ENCODE data around the gene SDHAF4. TPM values are rescaled to one million over a fixed set of nuclear protein-coding genes. Genes with fewer than 3 reads are reported as not detected.
"Not testable (repeated sequence)": the region's sequence is repeated elsewhere in the genome, so short reads cannot be mapped to it uniquely, and the experiment has no call there.

SDHAF4 gene
- total and polyA plus RNA-seq, 10 of the 15 experiments (the other 5 are each of a cell fraction or from before 2014, with no cell fraction given): 8.4 to 20.4 (median 15.6) TPM

- SMC1A ChIA-PET (ENCODE audit: uncharacterized antibody, unreplicated experiment); H3K4me1 ChIP-seq (ENCODE audit: control insufficient read depth, insufficient read depth, low read length); H3K27ac ChIP-seq (ENCODE audit: control insufficient read depth, insufficient read depth); H2AFZ ChIP-seq (ENCODE audit: control insufficient read depth, low read depth, low read length); FAIRE-seq; H3K9me3 ChIP-seq (replicated peaks; ENCODE audit: control insufficient read depth, insufficient read depth, low read length); CTCF ChIA-PET; H3K79me2 ChIP-seq (ENCODE audit: control insufficient read depth, insufficient read depth, low read length); ATAC-seq; H4K20me1 ChIP-seq (ENCODE audit: control insufficient read depth, insufficient read depth); intact Hi-C loops (cut with micrococcal nuclease; ENCODE audit: unreplicated experiment); BruUV-seq (replicated peaks); H3K4me3 ChIP-seq; POLR2A ChIA-PET; H3K9ac ChIP-seq (ENCODE audit: control insufficient read depth, insufficient read depth, low read length); H3K27me3 ChIP-seq (replicated peaks in 1 of 2; ENCODE audit: control insufficient read depth in 2 of 2, insufficient read depth in 2 of 2, low read length in 1 of 2); DNase-seq (ENCODE audit: low read depth, low spot score); H3K36me3 ChIP-seq (ENCODE audit: control insufficient read depth in 2 of 2, insufficient read depth in 2 of 2, low read length in 1 of 2); H3K4me2 ChIP-seq (ENCODE audit: control insufficient read depth, insufficient read depth); RAD21 ChIA-PET (ENCODE audit: unreplicated experiment); in situ Hi-C loops (cut with MboI): not testable (repeated sequence)
- 24% methylated on average over 2 of the region's 2 CpGs for WGBS (ENCODE audit: insufficient coverage, insufficient replicate concordance, low lambda C conversion rate, missing lambda C conversion rate)
Observed at GRCh38 chr6:70607371-70607770, 40.6 kb downstream of the SDHAF4 start.

GRCh38 chr6:70609181-70609580 is 42.5 kb downstream of the SDHAF4 start:
- H3K9ac ChIP-seq (ENCODE audit: control insufficient read depth, insufficient read depth, low read length); in situ Hi-C loops (cut with MboI); intact Hi-C loops (cut with micrococcal nuclease; ENCODE audit: unreplicated experiment); POLR2A ChIA-PET; ATAC-seq; H3K27me3 ChIP-seq (replicated peaks in 1 of 2; ENCODE audit: control insufficient read depth in 2 of 2, insufficient read depth in 2 of 2, low read length in 1 of 2); H3K79me2 ChIP-seq (ENCODE audit: control insufficient read depth, insufficient read depth, low read length); H3K9me3 ChIP-seq (replicated peaks; ENCODE audit: control insufficient read depth, insufficient read depth, low read length); H3K4me3 ChIP-seq; CTCF ChIA-PET; SMC1A ChIA-PET (ENCODE audit: uncharacterized antibody, unreplicated experiment); H3K4me1 ChIP-seq (ENCODE audit: control insufficient read depth, insufficient read depth, low read length); BruUV-seq (replicated peaks); FAIRE-seq; DNase-seq (ENCODE audit: low read depth, low spot score); H3K4me2 ChIP-seq (ENCODE audit: control insufficient read depth, insufficient read depth); H3K36me3 ChIP-seq (ENCODE audit: control insufficient read depth in 2 of 2, insufficient read depth in 2 of 2, low read length in 1 of 2); H2AFZ ChIP-seq (ENCODE audit: control insufficient read depth, low read depth, low read length); RAD21 ChIA-PET (ENCODE audit: unreplicated experiment); H4K20me1 ChIP-seq (ENCODE audit: control insufficient read depth, insufficient read depth); H3K27ac ChIP-seq (ENCODE audit: control insufficient read depth, insufficient read depth): not testable (repeated sequence)
- WGBS (ENCODE audit: insufficient coverage, insufficient replicate concordance, low lambda C conversion rate, missing lambda C conversion rate): 51% methylated on average over 13 of the region's 13 CpGs
